HG02970 (cell line): ENCODE data around the gene FLNB.

ENCODE experiments used
- ATAC-seq: cut with Tn5 transposase; IDR thresholded peaks from one replicate; pipeline ENCODE4 v1.9.1; 2021; ENCODE audit warnings: mild to moderate bottlenecking, moderate library complexity, moderate number of reproducible peaks; ENCODE audit not compliant: unreplicated experiment, low FRiP score

FLNB gene

DNA sequence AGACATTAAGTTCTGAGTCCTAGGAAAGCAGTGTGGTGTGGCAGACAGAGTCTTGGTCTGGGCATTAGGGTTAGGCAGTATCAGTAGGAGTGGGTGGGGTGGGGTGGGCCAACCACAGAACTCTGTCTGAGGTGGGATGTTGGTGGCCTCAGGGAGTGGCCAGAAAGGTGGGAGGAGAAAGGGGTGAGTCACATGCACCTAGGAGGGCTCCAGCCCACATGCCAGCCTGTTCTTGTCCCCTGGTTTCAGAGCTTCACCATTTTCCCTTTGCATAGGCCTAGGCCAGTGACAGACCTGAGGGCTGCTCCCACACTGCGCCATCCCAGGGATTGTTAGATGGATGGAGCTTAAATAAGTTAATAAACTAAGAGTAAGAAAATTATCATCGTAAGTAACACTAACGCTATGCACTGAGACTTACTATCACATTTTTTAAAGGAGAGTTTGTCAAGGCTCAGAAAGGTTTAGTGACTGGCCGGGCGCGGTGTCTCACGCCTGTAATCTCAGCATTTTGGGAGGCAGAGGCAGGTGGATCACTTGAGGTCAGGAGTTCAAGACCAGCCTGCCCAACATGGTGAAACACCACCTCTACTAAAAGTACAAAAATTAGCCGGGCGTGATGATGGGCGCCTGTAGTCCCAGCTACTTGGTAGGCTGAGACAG is 168.7 kb downstream of the FLNB start:
- ATAC-seq = no peak

DNA sequence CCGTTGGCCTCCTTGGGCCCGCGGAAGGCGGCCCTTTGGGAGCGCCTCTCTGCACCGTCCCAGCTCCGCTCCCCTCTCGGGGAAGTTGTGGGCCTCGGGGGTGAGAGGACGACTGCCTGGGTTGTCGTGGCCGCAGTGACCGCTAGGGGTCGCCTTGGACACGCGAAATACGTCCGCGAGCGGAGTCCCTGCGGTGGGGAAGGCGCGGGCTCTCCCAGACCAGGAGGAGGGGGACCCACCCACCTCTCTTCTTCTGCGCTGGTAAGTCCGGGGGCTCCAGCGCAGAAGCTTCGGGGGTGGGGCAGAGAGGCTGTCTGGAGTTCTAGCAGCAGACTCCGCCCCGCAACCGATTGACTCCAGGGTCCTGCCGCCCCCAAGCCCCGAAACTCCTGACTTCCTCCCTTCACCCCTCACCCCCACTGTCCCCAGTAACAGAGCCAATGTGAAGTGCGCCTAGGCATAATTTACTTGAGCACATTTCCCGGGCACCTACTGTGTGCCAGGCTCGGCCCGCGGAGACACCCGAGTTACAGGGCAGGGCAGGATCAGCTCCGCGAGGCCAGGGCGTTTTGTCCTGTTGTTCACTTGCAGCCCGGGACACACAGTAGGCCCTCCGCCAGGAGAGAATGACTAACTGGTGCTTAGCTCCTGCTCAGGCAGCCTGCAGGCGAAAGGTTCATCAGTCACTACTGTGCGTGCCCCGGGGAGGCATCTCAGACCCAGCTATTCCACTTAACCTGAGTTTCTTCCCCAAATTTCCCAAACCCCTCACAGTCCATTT is 169.7 kb downstream of the FLNB start:
- no peak for ATAC-seq

DNA sequence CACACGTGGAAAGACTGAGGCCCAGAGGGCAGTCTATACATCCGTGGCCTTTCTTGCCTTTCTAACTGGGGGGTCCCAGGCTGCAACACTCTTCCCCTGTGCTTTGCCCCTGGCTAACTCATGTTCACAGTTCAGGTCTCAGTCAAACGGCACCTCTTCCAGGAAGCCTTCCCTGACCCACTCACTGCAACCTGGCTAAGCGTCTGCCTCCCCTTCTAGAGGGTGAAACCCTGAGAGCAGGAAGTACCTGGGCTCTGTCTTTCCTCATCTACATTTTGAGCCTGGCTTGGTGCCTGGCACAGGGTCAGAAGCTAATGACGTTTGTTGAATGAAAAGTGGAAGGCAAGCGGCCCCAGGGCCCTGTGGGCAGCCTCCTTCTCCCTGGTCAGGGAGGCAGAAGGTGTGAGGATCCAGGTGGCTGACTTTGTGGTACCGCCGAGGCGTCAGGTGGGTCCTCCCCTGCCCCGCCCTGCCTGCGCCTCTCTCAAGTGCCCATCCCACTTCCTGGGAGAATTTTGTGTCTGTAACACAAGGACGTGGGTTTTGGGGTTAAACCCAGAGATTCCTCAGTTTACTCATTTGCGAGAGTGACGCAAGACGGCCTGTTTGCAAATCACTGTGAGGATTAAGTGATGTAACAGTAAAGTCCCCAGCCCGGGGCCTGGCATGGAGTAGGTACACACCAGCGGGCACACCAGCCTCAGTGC is 170.5 kb downstream of the FLNB start:
- no peak for ATAC-seq

DNA sequence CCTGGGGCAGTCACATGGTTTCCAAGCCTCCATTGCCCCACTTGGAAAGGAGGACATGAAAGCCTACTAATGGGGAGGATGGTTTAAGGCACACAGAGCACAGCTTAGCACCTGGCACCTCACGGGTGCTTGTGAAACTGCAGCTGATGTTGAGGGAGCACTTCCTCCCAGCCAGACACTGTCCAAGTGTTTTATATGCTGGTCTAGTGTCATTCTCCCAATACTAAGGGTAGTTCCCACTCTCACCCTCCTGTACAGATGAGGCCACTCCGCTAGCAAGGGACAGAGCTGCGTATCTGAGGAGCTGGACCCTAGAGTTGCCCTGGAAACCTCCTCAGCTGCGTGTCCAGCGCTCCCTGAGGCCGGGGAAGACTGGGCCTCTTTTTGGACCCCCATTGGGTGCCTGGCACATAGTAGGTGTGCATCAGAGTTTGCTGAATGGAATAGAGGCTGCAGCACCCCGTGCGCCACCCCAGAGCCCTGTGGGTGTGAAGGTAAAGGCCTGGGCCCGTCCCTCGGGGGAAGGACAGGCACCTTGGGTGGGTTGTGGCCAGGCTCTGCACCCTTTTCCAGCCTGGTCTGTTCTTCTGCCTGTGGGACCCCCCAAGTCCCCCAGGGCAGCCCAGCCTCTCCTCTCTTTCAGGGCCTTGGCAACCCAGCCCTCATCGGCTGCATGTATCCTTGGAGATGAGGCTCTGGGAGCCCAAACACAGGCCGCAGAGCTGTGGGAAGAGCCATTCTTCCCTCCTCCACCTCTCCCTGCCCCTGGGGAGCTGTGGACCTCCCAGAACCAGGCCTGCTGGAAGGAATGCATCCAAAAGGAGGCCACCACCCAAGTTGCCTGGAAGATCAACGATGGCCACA is 171.2 kb downstream of the FLNB start:
- no peak for ATAC-seq

DNA sequence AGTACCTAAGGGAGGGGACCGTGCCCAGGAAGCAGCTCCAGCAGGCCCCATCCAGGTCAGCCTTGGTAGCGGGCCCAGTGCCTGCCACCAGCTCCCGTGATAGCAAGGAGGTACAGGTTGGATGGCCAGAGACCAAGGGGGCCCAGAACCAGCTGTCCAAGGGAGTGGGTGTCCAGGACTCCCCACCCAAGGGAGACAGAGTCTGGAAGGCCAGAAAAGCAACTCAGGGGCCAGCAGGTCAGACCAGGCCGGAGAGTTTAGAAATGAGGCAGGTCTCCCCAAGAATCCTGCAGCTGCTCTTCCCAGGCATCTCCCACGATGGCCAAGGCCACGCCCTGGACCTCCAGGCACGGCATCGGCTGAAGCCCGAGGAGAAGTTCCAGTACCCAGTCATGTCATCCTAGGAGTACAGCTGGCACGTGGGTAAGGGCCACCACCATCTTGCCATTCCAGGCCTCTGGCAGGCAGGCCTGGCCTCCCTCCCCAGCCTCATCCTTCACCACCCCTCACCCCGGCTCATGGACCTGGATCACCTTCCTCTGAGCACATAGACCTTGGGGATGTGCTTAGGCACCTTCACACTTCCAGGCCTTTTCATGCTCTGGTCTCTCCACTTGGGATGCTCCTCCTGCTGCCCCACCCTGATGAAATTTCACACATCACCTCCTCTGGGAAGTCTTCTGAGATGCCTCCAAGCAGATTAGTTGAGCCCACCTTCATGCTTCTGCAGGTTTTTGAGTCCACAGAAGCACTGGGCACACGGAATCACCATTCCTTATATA is 172.1 kb downstream of the FLNB start:
- no peak for ATAC-seq

DNA sequence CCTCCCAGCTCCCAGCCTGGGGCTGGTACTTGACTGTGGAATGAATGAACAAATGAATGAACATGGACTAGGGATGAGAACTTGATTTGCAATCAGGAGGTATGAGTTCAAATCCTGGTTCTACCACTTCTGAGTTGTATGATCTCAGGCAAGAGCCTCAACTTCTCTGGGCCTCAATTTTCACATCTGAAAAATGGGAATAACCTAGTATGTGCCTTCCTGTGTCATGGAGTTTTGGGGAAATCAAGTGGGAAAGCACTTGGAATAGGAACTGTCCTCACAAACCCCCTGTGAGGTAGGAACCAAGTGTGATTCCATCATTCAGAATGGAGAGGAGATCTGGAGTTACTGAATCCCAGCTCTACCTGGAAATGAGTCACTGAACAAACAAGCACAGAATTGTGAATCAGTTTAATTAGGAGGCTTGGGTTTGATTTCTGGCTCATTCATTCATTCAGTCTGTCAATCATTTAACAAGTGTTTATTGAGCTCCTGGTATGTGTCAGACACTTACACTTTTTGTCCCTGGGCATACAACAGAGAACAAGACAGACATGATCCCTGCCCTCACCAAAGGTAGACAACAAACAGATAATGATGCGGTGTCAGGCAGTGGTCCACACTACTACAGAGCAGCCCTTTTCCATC is 172.8 kb downstream of the FLNB start:
- ATAC-seq = no peak

DNA sequence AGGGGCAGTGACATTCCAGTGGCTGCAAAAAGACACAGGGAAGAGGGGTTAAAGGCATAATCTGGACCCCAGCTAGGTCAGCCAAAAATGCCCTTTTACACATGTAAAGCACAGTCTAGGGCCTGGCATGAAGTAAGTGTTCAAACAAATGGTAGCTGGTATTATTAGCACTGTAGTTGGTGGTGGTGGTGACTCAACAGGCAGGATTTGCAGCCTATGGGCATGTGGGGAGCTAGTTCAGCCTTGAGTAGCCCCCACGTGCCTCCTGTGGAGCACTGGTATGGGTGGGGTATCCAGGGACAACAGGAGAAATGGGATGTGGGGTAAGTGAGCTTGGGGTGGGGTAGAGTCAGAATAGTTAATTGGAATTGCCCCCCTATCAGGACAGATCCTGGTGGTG is 175.0 kb downstream of the FLNB start:
- no peak for ATAC-seq

DNA sequence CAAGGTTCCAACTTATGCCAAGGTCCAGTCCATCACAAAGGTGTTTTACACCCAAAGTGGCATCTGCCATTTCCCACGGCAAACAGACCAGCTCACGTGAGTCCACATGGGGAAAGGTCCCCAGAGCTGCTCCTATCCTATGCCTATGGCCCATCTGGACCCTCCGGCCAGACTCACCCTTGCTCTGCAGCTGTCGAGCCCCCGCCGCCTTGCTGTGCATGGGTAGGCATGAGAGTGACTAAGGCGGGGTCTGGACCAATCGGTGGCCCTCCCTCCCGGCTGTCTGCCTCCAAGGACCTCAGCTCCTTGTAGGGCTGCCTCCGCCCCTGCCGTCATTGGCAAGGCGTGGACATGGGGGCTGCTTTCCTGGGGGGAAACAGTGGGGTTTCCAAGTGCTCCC is 175.7 kb downstream of the FLNB start:
- no peak for ATAC-seq

DNA sequence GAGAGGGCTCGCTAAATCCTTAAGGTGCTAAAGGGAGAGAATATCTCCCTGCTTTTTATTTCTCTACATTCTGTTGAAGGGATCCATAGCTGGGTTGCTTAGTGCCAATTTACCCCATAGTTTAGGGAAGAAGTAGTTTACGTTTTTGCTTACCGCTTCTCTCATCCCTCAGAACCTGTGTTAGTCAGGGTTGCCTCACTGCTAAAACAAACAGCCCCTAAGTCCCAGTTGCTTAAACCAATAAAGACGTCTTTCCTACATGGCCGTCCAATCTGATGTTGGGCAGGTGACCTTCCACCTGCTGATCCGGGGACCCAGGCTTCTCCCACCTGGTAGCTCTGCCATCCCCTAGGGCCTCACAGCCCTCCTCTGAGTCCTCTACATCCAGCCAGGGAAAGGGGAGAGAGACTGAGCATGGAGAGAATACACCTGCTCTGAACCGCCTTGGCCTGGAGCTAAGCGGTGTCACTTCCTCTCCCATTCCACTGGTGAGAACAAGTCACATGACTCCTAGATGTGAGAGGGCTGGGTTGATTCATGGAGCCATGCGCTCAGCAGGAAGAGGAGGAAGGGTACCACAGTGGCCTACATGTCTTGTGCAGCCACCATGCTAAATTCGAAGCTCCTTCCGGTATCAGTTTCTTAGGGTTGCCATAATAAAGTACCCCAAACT is 176.2 kb downstream of the FLNB start:
- no peak for ATAC-seq

DNA sequence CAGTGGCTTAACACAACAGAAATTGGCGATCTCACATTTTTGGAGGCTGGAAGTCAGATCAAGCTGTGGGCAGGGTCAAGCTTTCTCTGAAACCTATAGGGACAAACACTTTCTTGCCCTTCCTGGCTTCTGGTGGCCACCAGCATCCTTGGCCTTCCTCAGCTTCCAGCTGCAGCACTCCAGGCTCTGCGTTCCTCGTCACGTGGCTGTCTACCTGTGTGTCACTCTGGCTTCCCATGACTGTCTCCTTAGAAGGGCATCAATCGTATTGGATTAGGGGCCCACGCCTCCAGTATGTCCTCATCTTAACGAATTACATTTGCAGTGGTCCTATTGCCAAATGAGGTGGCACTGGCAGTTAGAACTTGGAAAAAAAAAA is 176.7 kb downstream of the FLNB start:
- no peak for ATAC-seq

DNA sequence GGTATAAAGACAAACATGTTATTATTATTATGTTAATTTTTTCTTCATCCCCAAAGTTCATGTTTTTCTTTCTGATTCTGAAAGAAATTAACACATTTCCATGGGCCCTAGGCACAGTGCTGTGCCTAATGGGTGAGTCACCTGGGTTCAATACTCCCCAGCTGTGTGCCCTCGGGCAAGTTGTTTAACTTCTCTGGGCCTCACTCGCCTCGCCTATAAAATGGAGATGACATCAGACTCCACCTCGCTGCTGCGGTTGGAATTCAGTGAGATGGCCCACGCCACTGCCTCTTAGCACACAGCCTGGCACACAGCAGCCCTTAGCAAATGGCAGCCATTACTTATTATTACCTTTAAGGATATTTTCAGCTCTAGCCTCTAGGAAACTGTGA is 179.9 kb downstream of the FLNB start:
- ATAC-seq = no peak

DNA sequence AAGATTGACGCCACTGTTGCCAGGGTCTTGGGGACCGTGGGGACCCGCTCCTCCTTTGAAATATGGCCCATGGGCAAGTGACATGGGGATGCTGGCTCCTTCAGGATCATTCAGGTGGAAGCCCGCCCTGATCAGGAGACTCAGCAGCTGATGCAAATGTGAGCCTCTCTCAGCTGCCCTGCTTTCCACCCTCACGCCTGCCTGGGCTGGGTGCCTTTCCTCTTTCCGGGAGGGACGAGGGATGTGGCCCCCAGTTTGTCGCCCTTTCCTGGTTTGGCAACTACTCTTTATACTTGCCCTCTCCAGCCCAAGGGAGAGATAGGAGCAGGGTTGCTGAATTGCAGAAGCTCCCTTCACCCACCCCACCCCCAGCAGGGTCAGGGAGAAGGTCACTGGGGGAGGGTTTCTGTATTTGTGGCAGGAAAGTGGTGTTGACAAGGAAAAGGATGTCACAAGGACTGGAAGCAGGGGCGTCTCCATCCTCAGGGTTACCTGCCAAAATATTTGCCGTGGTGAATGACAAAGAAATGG is 180.8 kb downstream of the FLNB start:
- no peak for ATAC-seq

DNA sequence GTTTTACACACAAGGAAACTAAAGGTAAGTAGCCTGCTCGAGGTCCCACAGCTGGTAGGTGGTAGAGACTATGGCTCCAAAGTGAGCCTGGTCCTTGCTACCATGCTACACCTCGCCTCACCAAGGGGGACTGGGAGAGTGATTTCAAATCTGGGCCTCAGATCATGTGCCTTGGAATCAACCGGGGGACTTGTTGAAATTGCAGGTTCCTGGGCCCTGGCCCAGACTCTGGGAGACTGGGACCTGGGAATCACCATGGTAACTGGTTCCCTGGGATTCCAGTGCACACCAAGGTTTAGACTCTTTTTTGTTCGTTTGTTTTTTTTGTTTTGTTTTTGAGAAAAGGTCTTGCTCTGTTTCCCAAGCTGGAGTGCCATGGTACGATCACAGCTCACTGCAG is 181.5 kb downstream of the FLNB start:
- no peak for ATAC-seq

DNA sequence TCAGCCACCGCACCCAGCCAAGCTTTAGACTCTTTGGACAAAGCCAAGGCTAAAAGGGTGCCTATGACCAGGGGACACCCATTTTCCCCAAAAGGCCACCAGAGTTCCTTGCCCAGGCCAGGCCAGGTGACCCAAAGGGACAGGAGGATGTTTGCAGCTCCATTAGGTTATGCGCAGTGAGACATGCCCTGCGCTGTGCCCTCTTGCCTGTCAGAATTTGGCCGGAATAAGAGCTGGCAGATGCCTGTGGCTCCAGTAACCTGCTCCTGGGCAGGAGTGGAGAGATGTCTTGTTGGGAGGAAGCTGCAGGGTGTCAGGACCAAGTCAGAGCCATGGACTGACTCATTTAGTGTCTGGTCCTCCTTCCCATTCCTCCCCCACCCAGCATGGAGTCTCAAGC is 182.1 kb downstream of the FLNB start:
- ATAC-seq = no peak

DNA sequence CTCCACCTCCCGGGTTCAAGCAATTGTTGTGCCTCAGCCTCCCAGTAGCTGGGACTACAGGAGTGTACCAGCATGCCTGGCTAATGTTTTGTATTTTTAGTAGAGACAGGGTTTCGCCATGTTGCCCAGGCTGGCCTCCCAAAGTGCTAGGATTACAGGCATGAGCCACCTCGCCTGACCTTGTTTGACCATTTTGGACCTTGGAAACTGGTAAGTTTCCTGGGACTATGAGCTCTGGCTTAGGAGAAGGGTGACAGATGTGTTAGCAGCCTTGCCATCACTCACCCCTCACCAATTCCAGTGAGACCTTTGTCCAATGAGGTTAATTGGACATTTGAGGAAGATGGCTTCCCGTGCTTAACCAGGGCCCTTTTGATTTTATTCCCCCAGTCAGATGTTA is 182.7 kb downstream of the FLNB start:
- ATAC-seq = no peak

DNA sequence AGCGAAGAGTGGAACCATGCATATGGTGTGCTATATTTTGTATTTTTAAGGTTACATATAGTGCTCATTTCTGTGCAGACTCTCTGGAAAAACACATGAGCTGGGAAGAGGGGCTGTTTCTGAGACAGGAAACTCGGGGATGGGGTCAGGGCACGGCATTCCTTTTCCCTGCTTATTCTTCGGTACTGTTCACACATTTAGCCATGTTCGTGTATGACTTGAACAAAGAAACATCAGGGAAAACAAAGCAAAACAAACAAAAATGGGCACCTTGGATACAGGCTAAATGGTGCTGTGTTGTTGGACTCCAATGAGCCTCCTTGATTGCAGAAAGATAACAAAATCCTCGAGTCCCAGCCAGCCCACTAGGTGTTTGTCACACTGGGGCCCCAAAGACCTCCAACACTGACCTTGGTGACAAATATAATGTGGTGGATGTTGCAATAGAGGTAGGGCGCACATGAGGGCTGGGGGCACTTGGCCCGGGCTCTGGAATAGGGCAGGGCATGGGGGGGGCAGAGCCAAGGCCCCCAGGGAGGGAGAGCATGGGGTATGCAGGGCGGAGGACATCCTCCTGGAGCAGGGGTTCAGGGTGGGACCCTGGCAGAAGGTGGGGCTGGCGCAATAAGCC is 183.3 kb downstream of the FLNB start:
- ATAC-seq = no peak

DNA sequence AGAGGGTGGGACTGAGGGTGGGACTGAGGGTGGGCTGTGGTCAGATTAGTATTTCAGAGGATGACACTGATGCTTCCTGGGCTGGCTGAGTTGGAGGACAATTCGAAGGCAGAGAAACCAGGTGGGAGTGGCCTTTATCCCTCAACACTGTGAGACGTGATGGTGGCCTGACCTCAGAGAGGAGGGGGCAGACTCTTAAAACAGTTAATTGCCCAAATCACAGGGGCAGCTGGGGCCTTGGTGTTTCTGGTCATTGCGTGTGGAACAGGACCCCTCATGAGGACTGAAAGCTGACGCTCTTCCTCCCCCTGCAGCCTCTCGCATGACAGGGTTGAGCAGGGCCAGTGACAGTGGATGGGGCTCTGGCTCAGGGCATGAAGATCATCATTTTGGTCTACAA is 183.8 kb downstream of the FLNB start:
- ATAC-seq = no peak

DNA sequence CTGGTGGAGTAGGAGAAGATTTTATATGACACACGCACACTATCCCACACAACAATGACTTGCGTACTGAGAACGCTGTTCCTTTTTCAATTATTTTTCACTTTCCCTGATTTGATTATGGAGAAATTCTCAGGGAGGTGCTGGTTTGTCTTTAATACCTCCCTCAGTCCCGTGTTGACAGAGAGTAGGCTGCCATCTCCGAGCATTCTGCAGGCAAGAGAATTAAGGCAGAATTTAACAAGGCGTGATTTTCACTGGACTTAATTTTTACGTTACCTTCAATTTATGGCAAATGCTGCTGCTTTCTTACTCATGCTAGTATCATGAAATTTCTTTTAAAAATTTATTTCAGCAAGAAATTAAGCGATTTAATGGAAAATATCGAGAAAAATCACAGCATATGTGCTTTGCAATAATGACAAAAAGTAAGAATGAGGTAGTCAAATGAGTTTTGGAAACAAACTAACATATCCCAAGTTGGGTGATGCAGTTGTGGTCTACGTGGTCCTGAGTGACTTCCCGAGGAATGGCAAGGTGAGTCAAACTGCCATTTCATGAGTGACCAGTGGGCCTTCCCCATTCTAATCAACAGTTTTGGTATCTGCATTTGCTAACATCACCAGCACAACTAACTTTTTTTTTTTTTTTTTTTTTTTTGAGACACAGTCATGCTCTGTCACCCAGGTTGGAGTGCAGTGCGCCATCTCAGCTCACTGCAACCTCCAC is 185.6 kb downstream of the FLNB start:
- no peak for ATAC-seq
